ENCODE measurements around the gene MGAT5B. TPM values are rescaled to one million over a fixed set of nuclear protein-coding genes. Genes with fewer than 3 reads are reported as not detected.

MGAT5B gene
- total RNA-seq, 1 donor from 2014 or later = 6.3 TPM

DNA sequence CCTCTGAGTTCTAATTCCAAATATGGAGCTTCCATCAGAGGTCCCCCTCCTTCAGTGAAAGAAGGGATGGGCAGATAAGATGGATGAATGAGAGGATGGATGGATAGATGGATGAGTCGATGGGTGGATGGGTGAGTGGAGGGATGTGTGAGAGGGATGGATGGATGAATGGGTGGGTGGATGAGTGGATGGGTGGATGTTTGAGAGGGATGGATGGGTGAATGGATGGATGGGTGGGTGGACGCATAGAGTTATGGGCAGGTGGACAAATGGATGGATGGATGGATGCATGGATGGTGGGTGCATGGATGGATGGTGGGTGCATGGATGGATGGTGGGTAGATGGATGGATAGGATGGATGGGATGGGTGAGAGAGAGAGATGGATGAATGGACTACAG lies 69.0 kb downstream of the MGAT5B start:
- H3K27ac Mint-ChIP-seq (ENCODE audit: unreplicated experiment) = no peak overlapping the region
- H3K27ac ChIP-seq (ENCODE audit: low read depth, low read length) = no peak overlapping the region
- no peak for TF ChIP-seq EZH2 (IDR thresholded peaks at IDR 0.05; ENCODE audit: insufficient read depth, low read length)
- TF ChIP-seq, protein P1, sequence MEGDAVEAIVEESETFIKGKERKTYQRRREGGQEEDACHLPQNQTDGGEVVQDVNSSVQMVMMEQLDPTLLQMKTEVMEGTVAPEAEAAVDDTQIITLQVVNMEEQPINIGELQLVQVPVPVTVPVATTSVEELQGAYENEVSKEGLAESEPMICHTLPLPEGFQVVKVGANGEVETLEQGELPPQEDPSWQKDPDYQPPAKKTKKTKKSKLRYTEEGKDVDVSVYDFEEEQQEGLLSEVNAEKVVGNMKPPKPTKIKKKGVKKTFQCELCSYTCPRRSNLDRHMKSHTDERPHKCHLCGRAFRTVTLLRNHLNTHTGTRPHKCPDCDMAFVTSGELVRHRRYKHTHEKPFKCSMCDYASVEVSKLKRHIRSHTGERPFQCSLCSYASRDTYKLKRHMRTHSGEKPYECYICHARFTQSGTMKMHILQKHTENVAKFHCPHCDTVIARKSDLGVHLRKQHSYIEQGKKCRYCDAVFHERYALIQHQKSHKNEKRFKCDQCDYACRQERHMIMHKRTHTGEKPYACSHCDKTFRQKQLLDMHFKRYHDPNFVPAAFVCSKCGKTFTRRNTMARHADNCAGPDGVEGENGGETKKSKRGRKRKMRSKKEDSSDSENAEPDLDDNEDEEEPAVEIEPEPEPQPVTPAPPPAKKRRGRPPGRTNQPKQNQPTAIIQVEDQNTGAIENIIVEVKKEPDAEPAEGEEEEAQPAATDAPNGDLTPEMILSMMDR (IDR thresholded peaks at IDR 0.05; ENCODE audit: insufficient read depth, low read depth, low read length) = no peak

DNA sequence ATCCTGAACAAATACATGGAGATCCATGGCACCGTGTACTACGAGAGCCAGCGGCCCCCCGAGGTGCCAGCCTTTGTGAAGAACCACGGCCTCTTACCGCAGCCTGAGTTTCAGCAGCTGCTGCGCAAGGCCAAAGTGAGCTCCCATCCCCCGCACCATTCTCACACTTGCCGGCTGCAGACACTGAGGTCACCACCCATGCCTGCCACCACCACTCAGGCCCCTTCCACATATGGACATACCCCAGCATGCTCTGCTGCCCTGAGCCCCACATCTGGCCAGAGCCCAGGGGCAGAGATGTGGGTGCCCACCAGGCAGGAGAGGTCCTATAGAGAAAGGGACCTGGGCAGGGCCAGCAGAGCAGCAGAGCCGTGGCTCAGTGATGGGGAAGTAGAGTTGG lies 69.8 kb downstream of the MGAT5B start:
- Histone ChIP-seq H3K27me3 (ENCODE audit: insufficient read depth, low read length) (no peaks in the 10 kb centered on the region), H3K79me2 (ENCODE audit: insufficient read depth, low read length) (no peaks in the 10 kb centered on the region), H2AFZ (ENCODE audit: low read depth, low read length) (no peak overlapping the region), H3K27ac (ENCODE audit: low read depth, low read length) (no peak overlapping the region), H3K4me1 (ENCODE audit: insufficient read depth, low read length) (peaks cover 11% of the 10 kb centered on the region), H3K4me3 (ENCODE audit: insufficient read depth, low read depth, low read length) (no peak overlapping the region), H3K9me3 (ENCODE audit: insufficient read depth, low read depth, low read length) (no peaks in the 10 kb centered on the region), H3K36me3 (ENCODE audit: insufficient read depth, low read length) (no peaks in the 10 kb centered on the region), H4K20me1 (ENCODE audit: insufficient read depth, low read length) (peaks cover 5% of the 10 kb centered on the region), H3K9ac (ENCODE audit: low read length) (no peak overlapping the region), H3K4me2 (ENCODE audit: low read length) (no peak overlapping the region)
- Mint-ChIP-seq H3K36me3 (ENCODE audit: low read depth, unreplicated experiment) (no peaks in the 10 kb centered on the region), H3K27ac (ENCODE audit: unreplicated experiment) (no peak overlapping the region), H3K9me3 (ENCODE audit: unreplicated experiment) (no peaks in the 10 kb centered on the region), H3K4me3 (ENCODE audit: unreplicated experiment) (no peak overlapping the region), H3K4me1 (ENCODE audit: low read depth, unreplicated experiment) (peaks cover 14% of the 10 kb centered on the region), H3K27me3 (ENCODE audit: low read depth, unreplicated experiment) (peaks cover 6% of the 10 kb centered on the region)
- TF ChIP-seq, protein P1 (IDR thresholded peaks at IDR 0.05; ENCODE audit: insufficient read depth, low read depth, low read length) = no peak
- TF ChIP-seq EZH2 (IDR thresholded peaks at IDR 0.05; ENCODE audit: insufficient read depth, low read length) = no peak
- FAIRE-seq (no peak), DNase-seq (ENCODE audit: low read depth) (no peak)

More for the DNA sequence above, 69.0 kb downstream of the MGAT5B start:
- no peaks in the 10 kb centered on the region for H3K9me3 ChIP-seq (ENCODE audit: insufficient read depth, low read depth, low read length)
- H3K36me3 ChIP-seq (ENCODE audit: insufficient read depth, low read length) = no peaks in the 10 kb centered on the region
- FAIRE-seq = no peak
- H3K79me2 ChIP-seq (ENCODE audit: insufficient read depth, low read length) = no peaks in the 10 kb centered on the region
- H3K9ac ChIP-seq (ENCODE audit: low read length) = no peak overlapping the region
- no peaks in the 10 kb centered on the region for H3K36me3 Mint-ChIP-seq (ENCODE audit: low read depth, unreplicated experiment)
- H3K4me1 ChIP-seq (ENCODE audit: insufficient read depth, low read length) = peaks cover 11% of the 10 kb centered on the region
- H3K4me2 ChIP-seq (ENCODE audit: low read length) = no peak overlapping the region
- H3K27me3 Mint-ChIP-seq (ENCODE audit: low read depth, unreplicated experiment) = peaks cover 9% of the 10 kb centered on the region
- no peak overlapping the region for H2AFZ ChIP-seq (ENCODE audit: low read depth, low read length)
- H4K20me1 ChIP-seq (ENCODE audit: insufficient read depth, low read length) = peaks cover 5% of the 10 kb centered on the region
- H3K9me3 Mint-ChIP-seq (ENCODE audit: unreplicated experiment) = no peaks in the 10 kb centered on the region
- H3K27me3 ChIP-seq (ENCODE audit: insufficient read depth, low read length) = no peaks in the 10 kb centered on the region
- no peak for DNase-seq (ENCODE audit: low read depth)
- H3K4me3 Mint-ChIP-seq (ENCODE audit: unreplicated experiment) = no peak overlapping the region
- no peak overlapping the region for H3K4me3 ChIP-seq (ENCODE audit: insufficient read depth, low read depth, low read length)
- peaks cover 14% of the 10 kb centered on the region for H3K4me1 Mint-ChIP-seq (ENCODE audit: low read depth, unreplicated experiment)

DNA sequence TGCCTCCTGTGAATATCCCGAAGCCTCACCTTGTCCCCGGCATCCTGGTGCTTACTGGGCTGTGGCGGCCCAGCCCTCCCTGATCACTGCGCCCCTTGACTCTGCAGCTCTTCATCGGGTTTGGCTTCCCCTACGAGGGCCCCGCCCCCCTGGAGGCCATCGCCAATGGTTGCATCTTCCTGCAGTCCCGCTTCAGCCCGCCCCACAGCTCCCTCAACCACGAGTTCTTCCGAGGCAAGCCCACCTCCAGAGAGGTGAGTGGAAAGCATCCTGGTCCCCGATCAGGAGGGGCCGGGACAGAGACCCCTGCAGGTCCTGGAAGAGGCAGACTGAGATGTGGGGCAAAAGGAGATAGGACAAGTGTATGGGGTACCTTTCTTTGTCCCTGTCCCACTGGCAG lies 72.1 kb downstream of the MGAT5B start:
- Mint-ChIP-seq H3K27ac (ENCODE audit: unreplicated experiment) (no peak overlapping the region), H3K4me1 (ENCODE audit: low read depth, unreplicated experiment) (peaks cover 3% of the 10 kb centered on the region), H3K27me3 (ENCODE audit: low read depth, unreplicated experiment) (peaks cover 15% of the 10 kb centered on the region), H3K36me3 (ENCODE audit: low read depth, unreplicated experiment) (peaks cover 2% of the 10 kb centered on the region), H3K9me3 (ENCODE audit: unreplicated experiment) (no peaks in the 10 kb centered on the region), H3K4me3 (ENCODE audit: unreplicated experiment) (no peak overlapping the region)
- no peaks in the 10 kb centered on the region for H3K9me3 ChIP-seq (ENCODE audit: insufficient read depth, low read depth, low read length)
- no peak overlapping the region for H3K27ac ChIP-seq (ENCODE audit: low read depth, low read length)
- no peaks in the 10 kb centered on the region for H3K79me2 ChIP-seq (ENCODE audit: insufficient read depth, low read length)
- no peaks in the 10 kb centered on the region for H3K27me3 ChIP-seq (ENCODE audit: insufficient read depth, low read length)
- TF ChIP-seq, protein P1 (IDR thresholded peaks at IDR 0.05; ENCODE audit: insufficient read depth, low read depth, low read length) = no peak
- no peak overlapping the region for H3K4me3 ChIP-seq (ENCODE audit: insufficient read depth, low read depth, low read length)
- H4K20me1 ChIP-seq (ENCODE audit: insufficient read depth, low read length) = no peaks in the 10 kb centered on the region
- FAIRE-seq (no peak), DNase-seq (ENCODE audit: low read depth) (no peak)
- no peak overlapping the region for H3K9ac ChIP-seq (ENCODE audit: low read length)
- H3K4me2 ChIP-seq (ENCODE audit: low read length) = no peak overlapping the region
- H3K36me3 ChIP-seq (ENCODE audit: insufficient read depth, low read length) = no peaks in the 10 kb centered on the region
- peaks cover under 1% of the 10 kb centered on the region for H3K4me1 ChIP-seq (ENCODE audit: insufficient read depth, low read length)
- no peak overlapping the region for H2AFZ ChIP-seq (ENCODE audit: low read depth, low read length)

All from astrocyte (in vitro differentiated cells and primary cell).